HepG2 (cell line): ENCODE data around the gene DAAM1. TPM values are rescaled to one million over a fixed set of nuclear protein-coding genes. Genes with fewer than 3 reads are reported as not detected.

Experiments
- JUNB ChIP-seq: sonication (generic); formaldehyde crosslinking; IDR thresholded peaks from 2 replicates; pipeline ENCODE4 v1.8.0; 2022; ENCODE audit warnings: missing genetic modification reagents, mild to moderate bottlenecking, borderline replicate concordance
- KAT7 ChIP-seq: IDR thresholded peaks from 2 replicates; pipeline ENCODE4 v1.6.1; 2018; ENCODE audit warnings: borderline replicate concordance, missing compliant biosample characterization
- MIER3 ChIP-seq: IDR thresholded peaks from 2 replicates; pipeline ENCODE4 v1.6.1; 2016; ENCODE audit warnings: missing compliant biosample characterization, borderline replicate concordance
- MYPOP ChIP-seq: sonication (generic); formaldehyde crosslinking; IDR thresholded peaks from 2 replicates; pipeline ENCODE4 v1.8.1; 2023; ENCODE audit warnings: mild to moderate bottlenecking, moderate library complexity, missing genetic modification reagents
- NFKBIZ ChIP-seq: IDR thresholded peaks from 2 replicates; pipeline ENCODE4 v1.6.1; 2018; ENCODE audit warnings: missing genetic modification reagents, missing compliant biosample characterization
- RARA ChIP-seq: IDR thresholded peaks from 2 replicates; pipeline ENCODE4 v1.6.1; 2016; ENCODE audit warnings: missing genetic modification reagents, missing compliant biosample characterization
- RBFOX2 ChIP-seq: fragments of 200-400 bp; formaldehyde crosslinking; IDR thresholded peaks from 2 replicates; pipeline ENCODE4 v1.6.1; 2017; ENCODE audit warnings: low read depth, mild to moderate bottlenecking, low read length
- RXRB ChIP-seq: IDR thresholded peaks from 2 replicates; pipeline ENCODE4 v1.6.1; 2016; ENCODE audit warnings: borderline replicate concordance, missing genetic modification reagents, missing compliant biosample characterization
- SMC3 ChIP-seq: IDR thresholded peaks from 2 replicates; pipeline ENCODE4 v1.6.1; 2011; ENCODE audit warnings: low read length, improper control_type of control experiment
- ZNF12 ChIP-seq: sonication (generic); formaldehyde crosslinking; IDR thresholded peaks from 2 replicates; pipeline ENCODE4 v1.5.0; 2020; ENCODE audit warnings: missing genetic modification reagents
- ZNF329 ChIP-seq: sonication (generic); formaldehyde crosslinking; IDR thresholded peaks from 2 replicates; pipeline ENCODE4 v1.9.0; 2021; ENCODE audit warnings: low read depth, mild to moderate bottlenecking, missing genetic modification reagents
- ZSCAN9 ChIP-seq: IDR thresholded peaks from 2 replicates; pipeline ENCODE4 v1.6.1; 2016; ENCODE audit warnings: borderline replicate concordance
- polyA plus RNA-seq, 8 experiments: library from polyadenylated mRNA; depleted of rRNA in 3 of 8; stranded (reverse) in 7 of 8; unstranded in 1 of 8; fragments of >200 nt; fragmentation: Illumina TruSeq in 4 of 8; extraction: Trizol in 4 of 8; gene quantifications; 2 replicates each; pipeline versions ENCODE4 v1.2.1 to v1.2.3, GENCODE V29; 2011 to 2016; ENCODE audit warnings: low read depth in 4 of 8, missing spikeins in 1 of 8, mixed read lengths in 1 of 8; ENCODE audit not compliant: insufficient read depth in 1 of 8
- total RNA-seq, 5 experiments: library from RNA; depleted of rRNA; stranded (reverse); fragments of >200 nt; fragmentation: Illumina TruSeq; extraction: Trizol; gene quantifications; 2 replicates each; pipeline ENCODE4 v1.2.3, GENCODE V29; 2016; ENCODE audit warnings: low read depth in 1 of 5
- TF ChIP-seq, protein P1 (sequence below): sonication (generic); formaldehyde crosslinking; IDR thresholded peaks from 2 replicates; pipeline ENCODE4 v1.5.1; 2020; ENCODE audit warnings: missing genetic modification reagents, mild to moderate bottlenecking, borderline replicate concordance
- TF ChIP-seq, protein P2 (sequence below): sonication (generic); formaldehyde crosslinking; IDR thresholded peaks from 2 replicates; pipeline ENCODE4 v1.4.0; 2020; ENCODE audit warnings: missing genetic modification reagents
- TF ChIP-seq, protein P3 (sequence below): IDR thresholded peaks from 2 replicates; pipeline ENCODE4 v1.6.1; 2016; ENCODE audit warnings: mild to moderate bottlenecking
- TF ChIP-seq, protein P4 (sequence below): sonication (generic); formaldehyde crosslinking; IDR thresholded peaks from 2 replicates; pipeline ENCODE4 v1.5.1; 2020; ENCODE audit warnings: mild to moderate bottlenecking, missing genetic modification reagents, borderline replicate concordance

The DAAM1 gene
- total and polyA plus RNA-seq, 2 of the 13 experiments (the other 11 are each of a cell fraction or from before 2014, with no cell fraction given), result 10.9 to 24.5 TPM

GRCh38 chr14:59283361-59283760, 94.9 kb downstream of the DAAM1 start (continued):
- TF ChIP-seq JUNB (CRISPR knock-in tag) (peak; percentile 49; the same call in 1 of the 2 replicates), ZNF12 (CRISPR knock-in tag) (peak; percentile 56; the same call in 1 of the 2 replicates), RARA (CRISPR knock-in tag) (peak; percentile 77), MIER3 (CRISPR knock-in tag) (peak; percentile 80; the same call in 1 of the 2 replicates), ZNF329 (CRISPR knock-in tag) (no peak), SMC3 (peak; percentile 47; the same call in 1 of the 2 replicates), RBFOX2 (no peak), ZSCAN9 (CRISPR knock-in tag) (0 out of 2 replicates have a peak, but pooled peaks have one; percentile 37), RXRB (CRISPR knock-in tag) (peak; percentile 57), KAT7 (no peak), NFKBIZ (CRISPR knock-in tag) (0 out of 2 replicates have a peak, but pooled peaks have one; percentile 64), MYPOP (peak; percentile 62; the same call in 1 of the 2 replicates)
- TF ChIP-seq, protein P1, sequence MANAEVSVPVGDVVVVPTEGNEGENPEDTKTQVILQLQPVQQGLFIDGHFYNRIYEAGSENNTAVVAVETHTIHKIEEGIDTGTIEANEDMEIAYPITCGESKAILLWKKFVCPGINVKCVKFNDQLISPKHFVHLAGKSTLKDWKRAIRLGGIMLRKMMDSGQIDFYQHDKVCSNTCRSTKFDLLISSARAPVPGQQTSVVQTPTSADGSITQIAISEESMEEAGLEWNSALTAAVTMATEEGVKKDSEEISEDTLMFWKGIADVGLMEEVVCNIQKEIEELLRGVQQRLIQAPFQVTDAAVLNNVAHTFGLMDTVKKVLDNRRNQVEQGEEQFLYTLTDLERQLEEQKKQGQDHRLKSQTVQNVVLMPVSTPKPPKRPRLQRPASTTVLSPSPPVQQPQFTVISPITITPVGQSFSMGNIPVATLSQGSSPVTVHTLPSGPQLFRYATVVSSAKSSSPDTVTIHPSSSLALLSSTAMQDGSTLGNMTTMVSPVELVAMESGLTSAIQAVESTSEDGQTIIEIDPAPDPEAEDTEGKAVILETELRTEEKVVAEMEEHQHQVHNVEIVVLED, result no peak
- TF ChIP-seq, protein P2, sequence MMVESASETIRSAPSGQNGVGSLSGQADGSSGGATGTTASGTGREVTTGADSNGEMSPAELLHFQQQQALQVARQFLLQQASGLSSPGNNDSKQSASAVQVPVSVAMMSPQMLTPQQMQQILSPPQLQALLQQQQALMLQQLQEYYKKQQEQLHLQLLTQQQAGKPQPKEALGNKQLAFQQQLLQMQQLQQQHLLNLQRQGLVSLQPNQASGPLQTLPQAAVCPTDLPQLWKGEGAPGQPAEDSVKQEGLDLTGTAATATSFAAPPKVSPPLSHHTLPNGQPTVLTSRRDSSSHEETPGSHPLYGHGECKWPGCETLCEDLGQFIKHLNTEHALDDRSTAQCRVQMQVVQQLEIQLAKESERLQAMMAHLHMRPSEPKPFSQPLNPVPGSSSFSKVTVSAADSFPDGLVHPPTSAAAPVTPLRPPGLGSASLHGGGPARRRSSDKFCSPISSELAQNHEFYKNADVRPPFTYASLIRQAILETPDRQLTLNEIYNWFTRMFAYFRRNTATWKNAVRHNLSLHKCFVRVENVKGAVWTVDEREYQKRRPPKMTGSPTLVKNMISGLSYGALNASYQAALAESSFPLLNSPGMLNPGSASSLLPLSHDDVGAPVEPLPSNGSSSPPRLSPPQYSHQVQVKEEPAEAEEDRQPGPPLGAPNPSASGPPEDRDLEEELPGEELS (CRISPR knock-in tag), result peak; percentile 84
- TF ChIP-seq, protein P3, sequence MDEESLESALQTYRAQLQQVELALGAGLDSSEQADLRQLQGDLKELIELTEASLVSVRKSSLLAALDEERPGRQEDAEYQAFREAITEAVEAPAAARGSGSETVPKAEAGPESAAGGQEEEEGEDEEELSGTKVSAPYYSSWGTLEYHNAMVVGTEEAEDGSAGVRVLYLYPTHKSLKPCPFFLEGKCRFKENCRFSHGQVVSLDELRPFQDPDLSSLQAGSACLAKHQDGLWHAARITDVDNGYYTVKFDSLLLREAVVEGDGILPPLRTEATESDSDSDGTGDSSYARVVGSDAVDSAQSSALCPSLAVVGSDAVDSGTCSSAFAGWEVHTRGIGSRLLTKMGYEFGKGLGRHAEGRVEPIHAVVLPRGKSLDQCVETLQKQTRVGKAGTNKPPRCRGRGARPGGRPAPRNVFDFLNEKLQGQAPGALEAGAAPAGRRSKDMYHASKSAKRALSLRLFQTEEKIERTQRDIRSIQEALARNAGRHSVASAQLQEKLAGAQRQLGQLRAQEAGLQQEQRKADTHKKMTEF, result peak; percentile 67; the same call in 1 of the 2 replicates
- TF ChIP-seq, protein P4, sequence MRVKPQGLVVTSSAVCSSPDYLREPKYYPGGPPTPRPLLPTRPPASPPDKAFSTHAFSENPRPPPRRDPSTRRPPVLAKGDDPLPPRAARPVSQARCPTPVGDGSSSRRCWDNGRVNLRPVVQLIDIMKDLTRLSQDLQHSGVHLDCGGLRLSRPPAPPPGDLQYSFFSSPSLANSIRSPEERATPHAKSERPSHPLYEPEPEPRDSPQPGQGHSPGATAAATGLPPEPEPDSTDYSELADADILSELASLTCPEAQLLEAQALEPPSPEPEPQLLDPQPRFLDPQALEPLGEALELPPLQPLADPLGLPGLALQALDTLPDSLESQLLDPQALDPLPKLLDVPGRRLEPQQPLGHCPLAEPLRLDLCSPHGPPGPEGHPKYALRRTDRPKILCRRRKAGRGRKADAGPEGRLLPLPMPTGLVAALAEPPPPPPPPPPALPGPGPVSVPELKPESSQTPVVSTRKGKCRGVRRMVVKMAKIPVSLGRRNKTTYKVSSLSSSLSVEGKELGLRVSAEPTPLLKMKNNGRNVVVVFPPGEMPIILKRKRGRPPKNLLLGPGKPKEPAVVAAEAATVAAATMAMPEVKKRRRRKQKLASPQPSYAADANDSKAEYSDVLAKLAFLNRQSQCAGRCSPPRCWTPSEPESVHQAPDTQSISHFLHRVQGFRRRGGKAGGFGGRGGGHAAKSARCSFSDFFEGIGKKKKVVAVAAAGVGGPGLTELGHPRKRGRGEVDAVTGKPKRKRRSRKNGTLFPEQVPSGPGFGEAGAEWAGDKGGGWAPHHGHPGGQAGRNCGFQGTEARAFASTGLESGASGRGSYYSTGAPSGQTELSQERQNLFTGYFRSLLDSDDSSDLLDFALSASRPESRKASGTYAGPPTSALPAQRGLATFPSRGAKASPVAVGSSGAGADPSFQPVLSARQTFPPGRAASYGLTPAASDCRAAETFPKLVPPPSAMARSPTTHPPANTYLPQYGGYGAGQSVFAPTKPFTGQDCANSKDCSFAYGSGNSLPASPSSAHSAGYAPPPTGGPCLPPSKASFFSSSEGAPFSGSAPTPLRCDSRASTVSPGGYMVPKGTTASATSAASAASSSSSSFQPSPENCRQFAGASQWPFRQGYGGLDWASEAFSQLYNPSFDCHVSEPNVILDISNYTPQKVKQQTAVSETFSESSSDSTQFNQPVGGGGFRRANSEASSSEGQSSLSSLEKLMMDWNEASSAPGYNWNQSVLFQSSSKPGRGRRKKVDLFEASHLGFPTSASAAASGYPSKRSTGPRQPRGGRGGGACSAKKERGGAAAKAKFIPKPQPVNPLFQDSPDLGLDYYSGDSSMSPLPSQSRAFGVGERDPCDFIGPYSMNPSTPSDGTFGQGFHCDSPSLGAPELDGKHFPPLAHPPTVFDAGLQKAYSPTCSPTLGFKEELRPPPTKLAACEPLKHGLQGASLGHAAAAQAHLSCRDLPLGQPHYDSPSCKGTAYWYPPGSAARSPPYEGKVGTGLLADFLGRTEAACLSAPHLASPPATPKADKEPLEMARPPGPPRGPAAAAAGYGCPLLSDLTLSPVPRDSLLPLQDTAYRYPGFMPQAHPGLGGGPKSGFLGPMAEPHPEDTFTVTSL, result peak; percentile 70; the same call in 1 of the 2 replicates
